Epithelial cell of prostate (primary cell): ENCODE data around the gene TMED6.
A peak's percentile ranks its signal among the peaks of the same experiment; 100 is the strongest.
"Not testable (repeated sequence)": the region's sequence is repeated elsewhere in the genome, so short reads cannot be mapped to it uniquely, and the experiment has no call there.

Experiments
- DNase-seq: peaks from one replicate; pipeline ENCODE4 v3.0.0-alpha.2; 2011; ENCODE audit warnings: low read depth, low spot score
- H3K27ac ChIP-seq: fragments of 450-650 bp; 2 replicates; pipeline ENCODE4 v1.5.1; 2017; ENCODE audit warnings: mild to moderate bottlenecking

Gene TMED6

GRCh38 chr16:69310653-69311532 is 40.7 kb downstream of the TMED6 start, which contains the start of gene VPS4A:
VPS4A (plus strand) TSS chr16:69311350; CDS start chr16:69311512, 162 bp downstream.
- peak; percentile 68 for DNase-seq
- peak within 1 kb of the TSS; percentile 80 for H3K27ac ChIP-seq

GRCh38 chr16:69309316-69309715 is 42.3 kb downstream of the TMED6 start:
- no peak overlapping the region for H3K27ac ChIP-seq
- DNase-seq, result no peak

DNA sequence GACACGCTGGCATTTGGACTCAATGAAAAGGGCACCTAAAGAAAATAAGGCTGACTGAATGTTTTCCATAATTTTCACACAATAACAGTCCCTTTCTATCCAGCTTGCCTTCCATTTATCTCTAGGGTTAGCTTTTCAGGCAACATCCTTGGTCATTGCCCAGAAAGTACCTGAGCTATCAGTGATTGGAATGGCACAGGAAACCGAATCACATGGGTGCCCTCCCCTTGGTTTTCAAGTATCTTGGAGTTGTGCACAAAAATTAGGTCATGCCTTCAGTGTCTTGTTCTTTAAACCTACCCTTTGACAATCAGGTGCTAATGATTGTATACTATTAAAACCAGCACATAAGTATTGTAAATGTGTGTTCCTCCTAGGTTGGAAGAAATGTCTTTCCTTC is 43.7 kb downstream of the TMED6 start:
- no peak for DNase-seq
- H3K27ac ChIP-seq, result no peak overlapping the region

DNA sequence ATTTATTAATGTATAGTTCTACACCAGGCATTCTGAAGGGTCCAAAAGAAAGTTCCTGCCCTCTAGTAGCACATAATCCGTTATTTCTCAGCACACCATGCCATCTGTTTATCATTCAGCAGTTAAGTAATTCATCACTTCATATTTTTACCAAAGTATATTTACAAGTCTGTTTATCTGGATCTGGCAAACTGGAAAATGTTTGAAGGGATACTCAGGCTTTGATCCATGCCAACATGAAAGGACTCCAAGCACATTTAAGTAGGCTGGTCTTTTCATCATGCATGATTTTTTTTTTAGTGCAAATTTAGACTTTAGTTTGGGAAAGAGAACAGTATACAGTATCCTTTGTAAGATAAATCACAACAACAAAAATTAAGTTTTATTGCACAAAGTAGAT is 44.5 kb downstream of the TMED6 start:
- no peak for DNase-seq
- no peak overlapping the region for H3K27ac ChIP-seq

- no peak overlapping the region for H3K27ac ChIP-seq
Observed at GRCh38 chr16:69306031-69306430, 45.6 kb downstream of the TMED6 start.

GRCh38 chr16:69302301-69302700 is 49.3 kb downstream of the TMED6 start:
- no peak for DNase-seq

More at GRCh38 chr16:69306031-69306430, 45.6 kb downstream of the TMED6 start:
- no peak for DNase-seq

GRCh38 chr16:69301861-69302260 is 49.7 kb downstream of the TMED6 start:
- no peak overlapping the region for H3K27ac ChIP-seq
- no peak for DNase-seq

More at GRCh38 chr16:69302301-69302700, 49.3 kb downstream of the TMED6 start:
- no peak overlapping the region for H3K27ac ChIP-seq

- no peak overlapping the region for H3K27ac ChIP-seq
- DNase-seq, result no peak
Observed at GRCh38 chr16:69301187-69301586, 50.4 kb downstream of the TMED6 start.

DNA sequence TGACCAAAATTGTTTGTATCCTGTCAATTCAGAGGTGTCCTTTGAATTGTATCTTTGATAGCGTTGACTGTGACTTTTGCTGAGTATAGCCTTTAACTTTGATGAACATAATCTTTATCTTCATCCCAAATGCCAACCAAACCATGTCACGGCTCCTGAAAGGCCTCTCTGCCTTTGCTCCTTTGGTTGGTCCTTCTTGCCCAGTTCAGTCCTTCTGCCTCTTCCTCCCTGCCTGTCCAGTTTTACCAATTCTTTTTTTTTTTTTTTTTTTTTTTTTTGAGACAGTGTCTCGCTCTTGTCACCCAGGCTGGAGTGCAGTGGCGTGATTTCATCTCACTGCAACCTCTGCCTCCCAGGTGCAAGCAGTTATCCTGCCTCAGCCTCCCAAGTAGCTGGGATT is 53.3 kb downstream of the TMED6 start:
- no peak overlapping the region for H3K27ac ChIP-seq
- no peak for DNase-seq

DNA sequence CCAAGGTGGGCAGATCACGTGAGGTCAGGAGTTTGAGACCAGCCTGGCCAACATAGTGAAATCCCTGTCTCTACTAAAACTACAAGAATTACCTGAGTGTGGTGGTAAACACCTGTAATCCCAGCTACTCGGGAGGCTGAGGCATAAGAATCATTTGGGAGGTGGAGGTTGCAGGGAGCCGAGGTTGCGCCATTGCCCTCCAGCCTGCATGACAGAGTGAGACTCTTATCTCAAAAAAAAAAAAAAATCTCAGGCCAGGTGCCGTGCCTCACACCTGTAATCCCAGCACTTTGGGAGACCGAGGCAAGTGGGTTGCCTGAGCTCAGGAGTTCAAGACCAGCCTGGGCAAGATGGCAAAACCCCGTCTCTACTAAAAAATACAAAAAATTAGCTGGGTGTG is 54.8 kb downstream of the TMED6 start:
- DNase-seq, H3K27ac ChIP-seq: not testable (repeated sequence)

DNA sequence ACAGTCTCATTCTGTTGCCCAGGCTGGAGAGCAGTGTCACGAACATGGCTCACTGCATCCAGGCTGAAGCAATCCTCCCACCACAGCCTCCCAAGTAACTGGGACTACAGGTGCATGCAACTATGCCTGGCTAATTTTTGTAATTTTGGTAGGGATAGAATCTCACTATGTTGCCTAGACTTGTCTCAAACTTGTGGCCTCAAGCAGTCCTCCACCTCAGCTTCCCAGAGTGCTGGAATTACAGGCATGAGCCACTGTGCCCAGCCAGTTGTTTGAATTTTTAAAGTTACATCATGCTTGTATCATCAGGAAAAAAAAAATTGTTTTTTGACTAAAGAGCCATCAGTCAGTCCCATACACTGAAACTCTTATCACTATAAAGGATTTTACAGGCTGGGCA is 57.5 kb downstream of the TMED6 start:
- no peak for DNase-seq
- peak overlapping the region; percentile 55 for H3K27ac ChIP-seq

GRCh38 chr16:69293401-69293800 is 58.2 kb downstream of the TMED6 start:
- peak overlapping the region; percentile 55 for H3K27ac ChIP-seq
- DNase-seq, result no peak
